Lower leg skin (tissue), 3 donors: ENCODE measurements around the gene SMCO4.

Source experiments
- CTCF ChIP-seq, 3 donors: fragments of 450-650 bp; IDR thresholded peaks; one replicate each; pipeline ENCODE4 v1.5.1; 2016; ENCODE audit warnings: antibody characterized with exemption in 3 of 3, mild to moderate bottlenecking in 3 of 3, moderate library complexity in 2 of 3
- POLR2A ChIP-seq, 2 donors: fragments of 450-650 bp; IDR thresholded peaks; one replicate each; pipeline ENCODE4 v1.6.1; 2016 to 2017; ENCODE audit warnings: antibody characterized with exemption in 2 of 2, mild to moderate bottlenecking in 1 of 2, moderate library complexity in 1 of 2

GRCh38 chr11:93510196-93510873 lies 32.9 kb downstream of the SMCO4 start:
- TF ChIP-seq CTCF (IDR thresholded peaks at IDR 0.05): no peak
- no peak for TF ChIP-seq POLR2A (IDR thresholded peaks at IDR 0.05)
